GM08714 (cell line): ENCODE measurements around the gene RIMS3.
"Not testable (repeated sequence)": the region's sequence is repeated elsewhere in the genome, so short reads cannot be mapped to it uniquely, and the experiment has no call there.

ENCODE experiments used
- H3K4me3 ChIP-seq: fragments of 200-500 bp; sonication (Bioruptor generic); 2 replicates; pipeline ENCODE4 v1.5.1; 2014; ENCODE audit warnings: mild to moderate bottlenecking, low read length, inconsistent platforms
- ZNF274 ChIP-seq: IDR thresholded peaks from 2 replicates; pipeline ENCODE4 v1.6.1; 2012; ENCODE audit warnings: mild to moderate bottlenecking, low read depth, low read length

Gene RIMS3

DNA sequence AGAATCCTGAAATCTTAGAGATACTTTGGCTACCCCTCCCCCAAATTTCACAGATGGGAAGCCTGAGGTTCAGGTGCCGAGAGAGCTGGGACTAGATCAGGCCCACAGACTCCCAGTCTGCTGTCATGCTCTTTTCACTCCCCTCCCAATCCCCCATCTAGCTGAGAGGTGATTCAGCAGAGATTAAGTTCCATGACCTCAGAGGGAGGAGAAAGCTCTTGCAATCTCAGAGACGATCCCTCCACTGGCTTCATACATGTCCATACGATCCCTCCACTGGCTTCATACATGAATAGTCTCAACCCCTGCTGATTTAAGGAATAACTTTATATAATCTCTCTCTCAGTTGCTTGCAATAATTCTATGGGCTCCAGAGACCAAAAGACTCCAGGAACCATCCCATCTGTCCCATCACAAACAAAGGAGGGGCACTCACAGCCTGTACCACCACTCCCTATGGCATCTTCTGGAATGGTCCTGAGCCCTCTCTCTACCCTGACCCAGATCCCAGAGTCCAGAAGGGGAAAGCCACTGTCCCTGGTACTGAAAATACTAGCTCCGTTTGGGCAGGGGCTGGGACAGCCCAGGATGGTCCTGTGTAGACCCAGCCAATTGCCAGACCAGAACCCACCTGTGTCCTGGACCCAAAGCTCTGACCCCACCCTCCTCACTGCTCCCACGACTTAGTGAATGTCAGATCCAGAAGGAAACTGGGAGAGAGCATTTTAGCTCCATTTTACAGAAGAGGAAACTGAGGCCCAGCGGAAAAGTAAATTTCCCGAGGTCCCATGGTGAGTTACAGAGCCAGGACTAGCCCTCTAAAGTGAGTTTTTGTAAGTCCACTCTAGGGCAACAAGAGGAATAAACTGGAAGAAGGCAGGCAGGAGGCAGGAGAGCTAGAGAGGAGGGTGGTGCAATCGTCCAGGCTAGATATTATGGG is 27.1 kb downstream of the RIMS3 start:
- TF ChIP-seq ZNF274: no peak
- H3K4me3 ChIP-seq: no peak overlapping the region

DNA sequence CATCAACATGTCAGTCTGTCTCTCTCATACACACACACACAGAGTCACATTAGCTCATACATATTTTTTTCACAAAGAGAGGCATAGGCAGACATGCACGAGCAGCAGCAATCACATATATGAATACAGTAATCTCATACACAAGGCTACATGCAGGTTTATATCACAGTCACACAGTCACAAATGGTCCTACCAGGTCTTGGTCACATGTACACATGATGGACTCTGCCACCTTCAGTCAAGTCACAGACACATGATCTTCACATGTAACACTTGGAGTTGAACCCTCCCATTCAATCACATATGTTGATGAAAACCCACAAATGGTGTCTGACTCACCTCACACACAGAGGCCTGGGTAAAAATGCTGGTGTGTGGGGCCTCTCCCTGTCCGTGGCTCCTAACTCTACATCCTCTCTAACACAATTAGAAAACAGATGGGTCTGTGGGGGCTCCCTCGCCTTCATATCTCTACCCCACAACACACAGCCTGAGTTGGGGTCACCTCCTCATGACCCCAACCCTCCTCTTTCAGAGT is 27.9 kb downstream of the RIMS3 start:
- no peak for TF ChIP-seq ZNF274
- H3K4me3 ChIP-seq: no peak overlapping the region

DNA sequence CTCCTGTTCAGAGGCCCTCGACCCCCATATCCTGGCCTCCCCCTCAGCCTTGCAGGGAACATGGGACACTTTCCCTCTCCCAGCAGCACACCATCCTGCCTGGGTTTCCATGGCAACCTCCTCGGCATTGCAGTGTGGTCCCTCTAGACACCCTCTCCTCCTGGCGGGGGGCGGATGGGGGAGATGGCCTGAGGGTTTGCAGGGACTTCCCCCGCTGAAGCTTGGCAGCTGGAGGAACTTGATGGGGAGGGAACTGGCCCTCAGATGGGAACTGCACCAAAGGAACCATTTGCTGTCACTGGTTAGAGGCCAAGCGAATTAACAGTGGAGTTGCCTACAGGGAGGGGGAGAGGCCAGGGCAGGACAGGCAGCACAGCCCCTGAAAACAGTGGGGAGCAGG is 28.7 kb downstream of the RIMS3 start:
- no peak for TF ChIP-seq ZNF274
- no peak overlapping the region for H3K4me3 ChIP-seq

DNA sequence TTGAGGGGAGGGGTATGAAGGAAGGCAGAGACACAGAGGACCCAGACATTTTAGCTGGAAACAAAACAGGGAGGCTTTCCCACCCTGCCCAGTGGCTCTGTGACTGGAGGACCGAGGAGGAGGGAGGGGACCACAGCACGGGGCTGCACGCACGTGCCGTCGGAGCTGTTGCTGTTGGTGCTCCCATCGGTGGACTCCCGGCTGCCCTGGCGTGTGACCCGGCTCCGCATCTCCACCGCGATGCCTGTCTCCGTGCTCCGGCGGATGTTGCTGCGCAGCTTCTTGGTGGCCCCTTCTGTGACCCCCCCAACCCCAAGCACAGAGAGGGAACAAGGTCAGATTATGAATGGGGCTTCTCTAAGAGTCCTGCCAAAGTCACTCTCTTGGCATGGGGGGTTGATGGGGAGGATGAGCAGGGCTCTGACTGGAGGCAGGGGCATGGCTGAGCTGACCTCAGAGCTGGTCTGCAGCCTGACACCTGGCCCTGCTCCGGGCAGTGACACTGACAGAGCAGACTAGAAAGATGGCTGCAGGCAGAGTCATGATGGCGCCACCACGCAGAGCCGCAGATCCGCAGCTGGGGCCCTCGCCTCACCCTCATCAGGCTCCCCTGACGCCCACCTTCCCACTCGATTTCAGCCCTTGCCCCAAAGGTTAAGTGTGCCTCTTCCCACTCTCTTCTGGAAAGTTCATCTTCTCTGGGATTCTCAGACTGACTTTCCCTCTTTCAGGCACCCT is 29.6 kb downstream of the RIMS3 start:
- no peak overlapping the region for H3K4me3 ChIP-seq
- no peak for TF ChIP-seq ZNF274

DNA sequence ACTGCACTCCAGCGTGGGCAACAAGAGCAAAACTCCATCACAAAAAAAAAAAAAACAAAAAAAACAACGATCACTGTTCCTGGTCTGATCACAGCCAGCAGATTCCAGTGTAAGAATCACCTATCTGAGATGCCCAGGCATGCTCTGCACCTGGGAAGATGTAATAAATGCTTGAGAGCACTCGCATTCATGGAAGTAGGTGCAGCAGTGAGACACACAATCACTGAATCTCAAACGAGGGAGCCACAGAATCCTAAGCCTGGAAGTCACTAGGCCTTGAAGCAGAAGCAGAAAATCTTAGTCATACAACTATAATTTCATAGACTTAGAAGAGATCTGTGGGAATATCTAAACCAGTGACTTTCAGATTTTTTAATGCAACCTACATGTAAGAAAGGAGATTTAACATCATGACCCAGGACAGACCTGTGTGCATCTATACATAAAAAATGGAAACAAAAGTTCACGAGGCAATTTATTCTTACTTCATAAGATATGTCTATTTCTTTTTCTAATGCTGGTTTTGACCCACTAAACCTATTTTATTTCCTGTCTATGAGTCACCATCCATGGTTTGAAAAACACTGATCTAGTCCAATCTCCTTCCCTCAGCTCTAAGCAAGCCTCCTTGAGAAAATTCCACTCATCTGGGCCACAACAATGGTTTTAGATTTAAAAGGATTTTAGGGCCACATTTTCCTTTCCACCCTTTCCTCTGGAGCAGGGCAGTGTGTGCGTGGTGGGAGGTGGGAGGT is 30.4 kb downstream of the RIMS3 start:
- TF ChIP-seq ZNF274: no peak
- no peak overlapping the region for H3K4me3 ChIP-seq

DNA sequence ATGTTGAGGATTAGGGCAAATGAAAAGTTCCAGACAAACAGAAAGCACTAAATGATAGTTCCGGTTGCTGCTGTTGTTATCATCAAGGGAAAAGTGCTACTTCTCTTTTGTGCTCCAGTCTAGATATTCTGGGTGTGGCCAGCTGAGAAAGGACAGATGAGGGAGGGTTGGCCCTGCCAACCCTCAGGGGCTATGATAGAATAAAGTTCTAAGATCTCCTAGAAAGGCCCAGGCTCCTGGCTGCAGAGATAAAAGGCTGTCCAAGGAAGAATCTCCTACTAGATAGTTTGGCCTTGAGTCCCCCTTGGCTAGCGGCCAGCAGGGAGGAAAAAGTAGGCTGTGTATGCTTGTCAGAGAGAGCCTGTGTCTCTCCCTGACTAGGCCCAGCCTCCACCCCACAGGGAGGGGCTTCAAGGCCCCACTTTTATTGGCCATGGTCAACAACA is 31.5 kb downstream of the RIMS3 start:
- no peak overlapping the region for H3K4me3 ChIP-seq
- TF ChIP-seq ZNF274: no peak

DNA sequence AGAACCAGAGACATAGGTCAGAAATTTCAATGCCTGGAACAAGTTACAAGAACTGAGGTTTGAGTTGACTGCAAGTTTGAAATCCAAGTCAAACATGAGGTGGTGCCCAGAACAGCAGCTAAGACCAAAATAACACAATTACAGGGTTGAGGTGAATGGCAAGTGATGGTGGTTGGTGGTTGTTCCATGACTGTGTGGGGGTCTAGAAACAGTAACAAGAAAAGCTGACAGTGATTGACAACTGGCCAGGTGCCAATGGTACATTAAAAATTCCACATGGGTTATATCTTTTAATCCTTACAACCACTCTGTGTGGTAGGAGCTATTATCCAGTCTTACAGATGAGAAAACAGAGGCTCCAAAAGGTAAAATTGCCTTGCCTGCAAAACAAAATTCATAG is 32.0 kb downstream of the RIMS3 start:
- no peak for TF ChIP-seq ZNF274
- no peak overlapping the region for H3K4me3 ChIP-seq

DNA sequence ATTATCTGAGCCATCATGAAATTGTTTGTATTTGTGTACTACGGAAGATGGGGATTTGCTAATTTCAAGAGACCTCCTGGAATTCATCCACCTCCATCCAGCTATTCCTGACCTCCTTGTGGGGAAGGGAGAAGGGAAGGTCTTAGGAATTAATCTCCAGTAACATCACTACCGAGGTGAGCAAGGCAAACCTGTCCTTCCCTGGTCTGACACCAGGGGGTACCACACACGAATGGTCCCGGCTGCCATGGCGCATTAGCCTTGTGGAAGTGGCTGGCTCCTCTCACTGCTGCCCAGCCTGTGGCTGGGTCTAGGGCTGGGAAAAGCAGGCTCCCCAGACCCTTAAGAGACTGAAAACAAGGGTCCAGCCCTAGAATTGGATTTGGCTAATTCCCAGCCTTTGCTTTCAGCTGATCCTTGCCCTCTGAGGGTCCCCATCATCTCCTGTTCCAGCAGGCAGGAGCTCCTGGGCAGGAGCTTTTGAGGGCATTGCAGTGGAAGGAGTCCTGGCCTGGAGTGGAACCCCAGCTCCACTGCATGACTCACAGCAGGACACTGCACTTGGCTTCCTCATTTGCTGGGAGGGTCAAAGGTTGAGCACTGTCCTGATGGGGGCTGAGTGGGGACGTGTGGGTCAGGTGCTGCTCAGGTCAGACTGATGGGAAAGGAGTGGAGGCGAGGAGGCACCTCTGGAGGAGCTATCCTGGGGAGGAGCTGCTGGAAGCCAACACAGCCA is 34.8 kb downstream of the RIMS3 start:
- TF ChIP-seq ZNF274: no peak
- no peak overlapping the region for H3K4me3 ChIP-seq

DNA sequence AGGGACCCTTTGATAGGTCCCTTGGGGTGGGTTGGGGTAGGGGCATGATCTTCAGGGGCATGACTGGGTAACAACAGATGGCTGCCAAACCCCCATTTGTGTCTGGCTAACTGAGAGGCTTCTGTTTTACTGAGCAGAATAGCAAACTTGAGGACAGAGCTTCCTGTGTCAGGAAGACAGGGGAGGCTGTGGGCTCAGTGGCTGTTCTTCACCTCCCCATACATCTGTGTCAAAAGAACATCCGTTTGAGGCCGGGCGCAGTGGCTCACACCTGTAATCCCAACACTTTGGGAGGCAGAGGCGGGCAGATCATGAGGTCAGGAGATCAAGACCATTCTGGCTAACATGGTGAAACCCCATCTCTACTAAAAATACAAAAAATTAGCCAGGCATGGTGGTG is 35.9 kb downstream of the RIMS3 start:
- not testable (repeated sequence) for H3K4me3 ChIP-seq

DNA sequence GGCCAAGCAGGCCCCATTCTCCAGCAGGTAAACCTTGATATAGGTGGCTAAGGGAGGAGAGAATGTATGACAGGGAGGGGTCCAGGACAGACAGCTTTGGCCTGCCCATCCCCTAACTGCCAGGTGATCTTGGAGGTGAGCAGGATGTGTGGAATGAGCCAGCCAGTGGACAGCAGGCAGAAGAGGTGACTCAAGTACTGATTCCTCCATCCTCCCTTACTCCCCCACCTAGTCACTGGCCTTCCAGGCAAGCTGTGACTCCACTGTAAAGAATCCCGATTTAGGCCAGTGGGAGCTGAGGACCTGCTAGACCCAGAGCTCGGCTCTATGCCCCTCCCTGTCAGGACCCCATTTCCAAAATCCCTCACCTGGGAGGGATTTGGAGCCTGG is 36.6 kb downstream of the RIMS3 start:
- H3K4me3 ChIP-seq: no peak overlapping the region
- no peak for TF ChIP-seq ZNF274

DNA sequence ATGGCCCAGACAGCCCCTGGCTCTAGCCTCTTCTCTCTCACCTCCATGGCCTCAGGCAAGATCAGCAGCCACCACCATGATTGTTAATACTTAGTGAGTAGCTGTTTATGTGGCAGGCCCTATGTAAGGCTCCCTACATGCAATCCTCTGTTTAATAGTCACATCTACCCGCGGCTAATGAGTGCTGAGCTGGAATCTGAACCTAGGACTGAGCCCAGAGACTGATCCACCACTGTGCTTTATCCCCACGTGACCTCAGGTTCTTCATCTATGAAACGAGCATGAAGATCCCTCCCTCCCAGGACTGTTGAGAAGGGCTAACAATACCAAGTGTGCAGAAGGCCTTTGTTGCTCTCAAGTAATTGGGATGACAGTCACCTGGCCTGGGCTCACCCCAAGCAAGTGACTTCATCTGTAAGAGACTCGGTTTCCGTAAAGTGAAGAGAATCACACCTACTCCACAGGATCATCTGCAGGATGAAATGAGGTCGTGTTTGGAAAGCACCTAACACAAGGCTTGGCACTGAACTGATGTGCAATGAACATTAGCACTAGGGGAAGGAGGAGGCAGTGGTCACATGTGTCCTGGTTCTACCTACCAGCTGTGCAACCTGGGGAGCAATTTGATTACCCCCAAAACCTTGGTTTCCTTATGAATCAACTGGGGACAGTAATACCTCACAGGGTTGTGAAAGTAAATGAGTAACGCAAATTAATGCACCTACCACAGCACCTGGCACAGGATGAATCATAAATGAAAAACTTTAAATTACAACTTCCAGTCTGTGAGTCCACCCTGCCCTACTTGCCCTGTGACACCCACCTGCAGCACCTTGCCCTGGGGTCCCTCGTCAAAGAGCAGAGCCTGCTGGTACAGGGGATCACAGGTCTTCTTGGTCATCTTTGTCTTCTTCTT is 37.2 kb downstream of the RIMS3 start:
- H3K4me3 ChIP-seq: no peak overlapping the region
- no peak for TF ChIP-seq ZNF274

DNA sequence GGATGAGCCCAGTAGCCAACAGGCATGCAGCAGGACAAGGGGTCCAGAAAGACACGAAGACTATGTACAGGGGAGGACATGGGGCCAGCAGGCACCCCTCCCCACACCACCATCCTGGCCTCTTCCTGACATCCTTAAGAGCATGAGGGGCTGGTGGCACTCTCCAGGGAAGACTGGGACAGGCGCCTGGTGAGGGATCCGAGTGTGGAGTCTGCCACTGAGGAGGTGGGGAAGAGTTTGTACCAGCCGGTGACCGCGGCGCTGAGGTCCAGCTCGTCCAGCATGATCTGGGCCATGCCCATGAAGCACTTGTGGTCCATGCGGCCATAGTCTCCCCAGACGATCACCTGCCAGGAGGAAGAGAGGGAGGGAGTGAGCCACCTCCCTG is 39.1 kb downstream of the RIMS3 start:
- no peak overlapping the region for H3K4me3 ChIP-seq
- TF ChIP-seq ZNF274: no peak
